K562 (cell line): ENCODE data around the gene IL3RA. TPM values are rescaled to one million over a fixed set of nuclear protein-coding genes. Genes with fewer than 3 reads are reported as not detected.

Source experiments
- ATAC-seq: fragments of 200-7000 bp; cut with Tn5 transposase; 3 replicates; pipeline ENCODE4 v1.9.1; 2020; ENCODE audit warnings: moderate library complexity
- BruUV-seq: library from RNA; stranded (reverse); fragments of 400-500 nt; replicated peaks from 2 replicates; lab custom pipeline; 2021; lab: Mats Ljungman, UMichigan
- CTCF ChIA-PET: fragments of 300-600 bp; formaldehyde crosslinking; extraction: SDS; loops from one replicate; lab custom pipeline; 2021; ENCODE audit warnings: low intra/inter-chr PET ratio; lab: Yijun Ruan, JAX
- POLR2A ChIA-PET: fragments of 300-600, 350-650 bp; sonication (Branson Sonifier 250); formaldehyde crosslinking; extraction: SDS; loops from one replicate; lab custom pipeline; 2021; ENCODE audit warnings: antibody characterized with exemption, inconsistent platforms; lab: Yijun Ruan, JAX
- DNase-seq, 4 experiments: peaks; one replicate each; pipeline versions ENCODE4 v3.0.0 to v3.0.0-alpha.2; 2011 to 2018; ENCODE audit warnings: low spot score in 3 of 4, mixed read lengths in 3 of 4; ENCODE audit errors: extremely low read depth in 1 of 4
- FAIRE-seq: peaks from 2 replicates; lab custom pipeline; 2011; peaks lifted over from hg19 to GRCh38; lab: Jason Lieb, UNC
- H2AFZ ChIP-seq: 2 replicates; pipeline ENCODE4 v1.6.0; 2011; ENCODE audit warnings: low read depth, low read length, control low read depth, inconsistent platforms
- H3K27ac ChIP-seq: fragments of 200-600 bp; 3 replicates; pipeline ENCODE4 v1.8.0; 2011; ENCODE audit warnings: low read depth, mild to moderate bottlenecking, control low read depth, inconsistent platforms, low read length, moderate library complexity, mixed read lengths; ENCODE audit errors: extremely low read depth
- H3K27me3 ChIP-seq, 2 experiments: fragments of 300-600 bp in 1 of 2; 2 replicates in 1 of 2; 3 replicates in 1 of 2; pipeline versions ENCODE4 v1.6.0 to v1.8.0; 2011; ENCODE audit warnings: inconsistent platforms in 2 of 2, low read length in 2 of 2, mild to moderate bottlenecking in 1 of 2, mixed read lengths in 1 of 2, moderate library complexity in 1 of 2; ENCODE audit not compliant: control insufficient read depth in 2 of 2, insufficient read depth in 2 of 2
- H3K36me3 ChIP-seq: fragments of 300-600 bp; 3 replicates; pipeline ENCODE4 v1.8.0; 2011; ENCODE audit warnings: mild to moderate bottlenecking, low read length, inconsistent platforms; ENCODE audit not compliant: control insufficient read depth, insufficient read depth
- H3K4me1 ChIP-seq, 2 experiments: fragments of 200-600 bp in 1 of 2; replicated peaks in 1 of 2; 2 replicates in 1 of 2; 3 replicates in 1 of 2; pipeline versions ENCODE4 v1.5.1 to v1.8.0; 2011; ENCODE audit warnings: inconsistent platforms in 2 of 2, low read length in 2 of 2, mild to moderate bottlenecking in 1 of 2, mixed read lengths in 1 of 2, moderate library complexity in 1 of 2; ENCODE audit not compliant: control insufficient read depth in 2 of 2, insufficient read depth in 2 of 2
- H3K4me2 ChIP-seq: 2 replicates; pipeline ENCODE4 v1.6.1; 2011; ENCODE audit warnings: low read length, control low read depth, inconsistent platforms, mixed read lengths; ENCODE audit not compliant: insufficient read depth
- H3K4me3 ChIP-seq: fragments of 200-600 bp; sonication (generic), shearing (Covaris generic); 2 replicates; pipeline ENCODE4 v1.5.1; 2016; ENCODE audit warnings: control low read depth, inconsistent platforms
- H3K79me2 ChIP-seq: fragments of 200-600 bp; 3 replicates; pipeline ENCODE4 v1.8.0; 2011; ENCODE audit warnings: low read length, inconsistent platforms; ENCODE audit not compliant: control insufficient read depth, insufficient read depth
- H3K9ac ChIP-seq, 2 experiments: 2 replicates each; pipeline versions ENCODE4 v1.6.0 to v1.6.1; 2011; ENCODE audit warnings: low read depth in 2 of 2, low read length in 2 of 2, control low read depth in 1 of 2, inconsistent platforms in 1 of 2, mild to moderate bottlenecking in 1 of 2, mixed read lengths in 1 of 2; ENCODE audit not compliant: insufficient read depth in 1 of 2
- H3K9me1 ChIP-seq: one replicate; pipeline ENCODE4 v1.6.0; 2011; ENCODE audit warnings: inconsistent platforms, mild to moderate bottlenecking, low read length, moderate library complexity; ENCODE audit not compliant: control insufficient read depth, insufficient read depth
- H3K9me3 ChIP-seq: replicated peaks from 2 replicates; pipeline ENCODE4 v1.5.1; 2011; ENCODE audit warnings: low read depth, low read length, inconsistent platforms; ENCODE audit not compliant: control insufficient read depth, insufficient read depth
- H4K20me1 ChIP-seq: replicated peaks from 2 replicates; pipeline ENCODE4 v1.6.1; 2011; ENCODE audit warnings: low read length, inconsistent platforms, mixed read lengths; ENCODE audit not compliant: control insufficient read depth, insufficient read depth
- ESRRA ChIP-seq: fragments of 450-650 bp; IDR thresholded peaks from 2 replicates; pipeline ENCODE4 v1.6.1; 2014; ENCODE audit warnings: low read depth, mild to moderate bottlenecking, moderate library complexity, borderline replicate concordance
- KAT2B ChIP-seq: IDR thresholded peaks from one replicate; pipeline ENCODE4 v1.6.1; 2012; ENCODE audit warnings: low read depth, mild to moderate bottlenecking, control low read depth, inconsistent platforms, low read length, moderate library complexity
- KDM2B ChIP-seq: fragments of 250-450 bp; sonication (Bioruptor Pico); IDR thresholded peaks from 2 replicates; pipeline ENCODE4 v1.8.0; 2021; ENCODE audit warnings: mild to moderate bottlenecking, moderate library complexity
- POLR2G ChIP-seq: fragments of 200-400 bp; formaldehyde crosslinking; IDR thresholded peaks from 2 replicates; pipeline ENCODE4 v1.6.1; 2017; ENCODE audit warnings: low read depth, mild to moderate bottlenecking, antibody characterized with exemption, low read length, moderate library complexity
- RBBP5 ChIP-seq: fragments of 200-600 bp; sonication (generic); IDR thresholded peaks from 2 replicates; pipeline ENCODE4 v1.6.1; 2012; ENCODE audit warnings: borderline replicate concordance, mild to moderate bottlenecking, low read length, control low read depth, inconsistent platforms; ENCODE audit not compliant: insufficient read depth, poor library complexity, severe bottlenecking
- RBFOX2 ChIP-seq: fragments of 200-400 bp; formaldehyde crosslinking; IDR thresholded peaks from 2 replicates; pipeline ENCODE4 v1.6.1; 2017; ENCODE audit warnings: low read depth, mild to moderate bottlenecking, low read length, moderate library complexity
- ZKSCAN8 ChIP-seq: fragments of 200-800 bp; sonication (Bioruptor generic); IDR thresholded peaks from 2 replicates; pipeline ENCODE4 v1.6.1; 2016; ENCODE audit warnings: missing genetic modification characterization, missing compliant biosample characterization
- WGBS: fragments of 100-300 bp; shearing (Covaris generic); methylation state at CpG from one replicate; pipeline ENCODE4 v1.1.6; 2016; ENCODE audit warnings: low coverage, mixed read lengths; ENCODE audit not compliant: insufficient coverage; ENCODE audit errors: missing lambda C conversion rate; 5-methylcytosine and 5-hydroxymethylcytosine counted together
- in situ Hi-C: fragments of 300-500 bp; cut with MboI; formaldehyde crosslinking; loops from 4 replicates; pipeline ENCODE4 v1.15.0; 2018; ENCODE audit warnings: inconsistent platforms, mixed read lengths
- intact Hi-C: fragments of 100-400 bp; cut with micrococcal nuclease; formaldehyde crosslinking; loops from 2 replicates; pipeline ENCODE4 v1.14.2; 2022
- polyA plus RNA-seq, 8 experiments: library from polyadenylated mRNA; depleted of rRNA in 4 of 8; stranded (reverse) in 5 of 8; unstranded in 3 of 8; fragments of >200 nt; fragmentation: Nextera tagmentation in 2 of 8; fragmentation: Illumina TruSeq in 1 of 8; extraction: Ambion mirVana in 2 of 8; extraction: Trizol in 1 of 8; gene quantifications; 2 replicates each; pipeline versions ENCODE4 v1.2.1 to v1.2.3, GENCODE V29; 2011 to 2014; ENCODE audit warnings: inconsistent platforms in 1 of 8, missing spikeins in 1 of 8
- total RNA-seq, 7 experiments: library from RNA; depleted of rRNA in 6 of 7; stranded (reverse); fragments of >200 nt in 6 of 7; fragmentation: Illumina TruSeq in 2 of 7; extraction: Trizol in 2 of 7; gene quantifications; 2 replicates each; pipeline versions ENCODE4 v1.2.1 to v1.2.3, GENCODE V29; 2011 to 2021; ENCODE audit warnings: low replicate concordance in 1 of 7

IL3RA gene
- total and polyA plus RNA-seq, 9 of the 15 experiments (the other 6 are each of a cell fraction or from before 2014, with no cell fraction given): not detected

GRCh38 chrX:1397441-1398270 lies 61.1 kb downstream of the IL3RA start (continued):
- TF ChIP-seq KDM2B: no peak
- TF ChIP-seq, all 486 proteins: peak for 0

- Histone ChIP-seq H4K20me1 (no peaks in the 10 kb centered on the region), H3K27ac (no peak overlapping the region), H3K36me3 (peaks cover 6% of the 10 kb centered on the region; the same call in 1 of the 3 replicates), H3K79me2 (peaks cover 6% of the 10 kb centered on the region; the same call in 1 of the 3 replicates), H3K27me3 (no peaks in the 10 kb centered on the region), H2AFZ (no peak overlapping the region), H3K9me3 (no peaks in the 10 kb centered on the region), H3K4me2 (no peak overlapping the region), H3K9ac (peak overlapping the region in 1 of 2 experiments; percentile 36; a peak in 1 of 4 replicates), H3K4me3 (no peak overlapping the region), H3K4me1 (peaks cover 2 to 29% of the 10 kb centered on the region in 2 experiments; a peak in 3 of 5 replicates), H3K9me1 (no peaks in the 10 kb centered on the region)
- TF ChIP-seq ZKSCAN8 (CRISPR knock-in tag) (no peak), RBBP5 (no peak), KAT2B (no peak), ESRRA (no peak), RBFOX2 (0 out of 2 replicates have a peak, but pooled peaks have one; percentile 17), POLR2G (peak; percentile 51; the same call in 1 of the 2 replicates)
- ChIA-PET POLR2A (no interaction called here), CTCF (no interaction called here)
- no peak for DNase-seq
- no TSS peak for BruUV-seq
- 90% methylated on average over 7 of the region's 29 CpGs for WGBS
- no peak for ATAC-seq
- in situ Hi-C loops (no loop called here), intact Hi-C loops (no loop called here)
- FAIRE-seq: no peak
Measured at GRCh38 chrX:1398431-1399340, 62.1 kb downstream of the IL3RA start.
